Nephron (organoid): Measurements from ENCODE around the gene CDC5L.

Experiments
- H3K27ac Mint-ChIP-seq, 3 experiments: 2 replicates each; pipeline ENCODE4 v1.8.0; 2020; ENCODE audit warnings: mixed read lengths in 3 of 3, mild to moderate bottlenecking in 2 of 3, moderate library complexity in 1 of 3
- H3K27me3 Mint-ChIP-seq: 2 replicates; pipeline ENCODE4 v1.8.0; 2021; ENCODE audit warnings: low read depth, mild to moderate bottlenecking, moderate library complexity, mixed read lengths
- H3K36me3 Mint-ChIP-seq: 2 replicates; pipeline ENCODE4 v1.8.0; 2020; ENCODE audit warnings: low read depth, mixed read lengths
- H3K4me1 Mint-ChIP-seq: 2 replicates; pipeline ENCODE4 v1.8.0; 2020; ENCODE audit warnings: mixed read lengths
- H3K4me3 Mint-ChIP-seq, 3 experiments: 2 replicates each; pipeline ENCODE4 v1.8.0; 2020; ENCODE audit warnings: mild to moderate bottlenecking in 3 of 3, mixed read lengths in 3 of 3, moderate library complexity in 2 of 3
- H3K9me3 Mint-ChIP-seq: 2 replicates; pipeline ENCODE4 v1.8.0; 2020; ENCODE audit warnings: mixed read lengths
- CTCF ChIP-seq, 3 experiments: fragments of 200-600 bp; sonication (generic); IDR thresholded peaks; one replicate each; pipeline ENCODE4 v1.5.0; 2021; ENCODE audit warnings: antibody characterized with exemption in 3 of 3; ENCODE audit not compliant: unreplicated experiment in 3 of 3

The CDC5L gene

GRCh38 chr6:44411141-44411540 lies 23.6 kb downstream of the CDC5L start:
- Mint-ChIP-seq H3K27me3 (no peaks in the 10 kb centered on the region), H3K9me3 (peaks cover 5% of the 10 kb centered on the region), H3K27ac (no peak overlapping the region), H3K36me3 (peaks cover 96% of the 10 kb centered on the region), H3K4me3 (no peak overlapping the region), H3K4me1 (no peaks in the 10 kb centered on the region)
- TF ChIP-seq CTCF (IDR thresholded peaks at IDR 0.05; ENCODE audit: unreplicated experiment in 3 of 3): no peak

- no peak for TF ChIP-seq CTCF (IDR thresholded peaks at IDR 0.05; ENCODE audit: unreplicated experiment in 3 of 3)
- peaks cover 6% of the 10 kb centered on the region for H3K9me3 Mint-ChIP-seq
- no peaks in the 10 kb centered on the region for H3K4me1 Mint-ChIP-seq
- no peaks in the 10 kb centered on the region for H3K27me3 Mint-ChIP-seq
- H3K36me3 Mint-ChIP-seq: peaks cover 83% of the 10 kb centered on the region
- no peak overlapping the region for H3K27ac Mint-ChIP-seq
- H3K4me3 Mint-ChIP-seq: no peak overlapping the region
Observed at GRCh38 chr6:44415449-44415848, 27.9 kb downstream of the CDC5L start.

DNA sequence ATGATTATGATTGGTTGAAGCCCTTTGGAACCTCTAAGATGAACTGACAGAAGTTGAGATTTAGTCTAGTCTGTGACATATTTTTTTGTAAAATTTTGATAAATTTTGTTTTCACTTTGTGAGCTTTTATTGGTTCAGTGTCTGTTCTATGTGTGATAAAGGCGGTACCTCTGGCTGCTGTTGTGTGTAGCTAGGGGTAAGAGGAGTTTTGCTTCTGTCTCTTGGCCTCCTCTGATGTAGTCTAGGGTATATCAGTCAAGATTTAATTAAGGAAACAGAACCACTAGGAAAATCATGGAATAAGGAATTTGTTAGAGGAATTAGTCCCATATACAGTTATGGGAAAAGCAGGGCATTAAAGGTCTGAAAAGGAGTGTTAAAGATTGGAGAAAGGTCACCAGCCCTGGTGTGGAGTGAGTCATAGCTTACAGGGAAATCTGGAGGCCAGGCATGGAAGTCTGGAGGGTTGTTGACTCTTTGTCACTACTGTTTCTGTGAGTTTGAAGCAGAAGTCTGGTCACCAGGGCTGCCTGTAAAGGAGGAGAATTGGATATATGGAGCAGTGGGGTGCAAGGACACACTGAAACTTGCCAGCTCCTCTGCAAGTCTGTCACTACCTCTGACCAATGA lies 28.5 kb downstream of the CDC5L start:
- TF ChIP-seq CTCF (IDR thresholded peaks at IDR 0.05; ENCODE audit: unreplicated experiment in 3 of 3): no peak
- peaks cover 83% of the 10 kb centered on the region for H3K36me3 Mint-ChIP-seq
- no peak overlapping the region for H3K4me3 Mint-ChIP-seq
- H3K4me1 Mint-ChIP-seq: no peaks in the 10 kb centered on the region
- no peaks in the 10 kb centered on the region for H3K27me3 Mint-ChIP-seq
- H3K9me3 Mint-ChIP-seq: peaks cover 6% of the 10 kb centered on the region
- no peak overlapping the region for H3K27ac Mint-ChIP-seq

DNA sequence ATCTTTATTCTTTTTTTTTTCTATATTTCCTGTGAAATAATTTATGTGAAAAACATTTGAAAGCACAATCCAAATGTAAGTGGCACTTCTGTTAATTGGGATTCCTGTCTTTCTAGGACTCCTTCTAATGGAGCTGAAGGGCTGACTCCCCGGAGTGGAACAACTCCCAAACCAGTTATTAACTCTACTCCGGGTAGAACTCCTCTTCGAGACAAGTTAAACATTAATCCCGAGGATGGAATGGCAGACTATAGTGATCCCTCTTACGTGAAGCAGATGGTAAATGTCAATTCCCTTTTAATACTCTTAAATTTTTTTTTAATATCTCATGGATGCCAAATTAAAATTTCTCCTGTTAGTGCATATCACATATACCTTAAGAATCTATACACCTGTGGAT lies 35.0 kb downstream of the CDC5L start:
- peaks cover 79% of the 10 kb centered on the region for H3K36me3 Mint-ChIP-seq
- TF ChIP-seq CTCF (IDR thresholded peaks at IDR 0.05; ENCODE audit: unreplicated experiment in 3 of 3): no peak
- H3K4me3 Mint-ChIP-seq: no peak overlapping the region
- H3K27me3 Mint-ChIP-seq: no peaks in the 10 kb centered on the region
- H3K27ac Mint-ChIP-seq: peak overlapping the region in 1 of 3 experiments; percentile 73
- H3K4me1 Mint-ChIP-seq: no peaks in the 10 kb centered on the region
- no peaks in the 10 kb centered on the region for H3K9me3 Mint-ChIP-seq

GRCh38 chr6:44423306-44423705 lies 35.8 kb downstream of the CDC5L start:
- Mint-ChIP-seq H3K4me3 (no peak overlapping the region), H3K9me3 (no peaks in the 10 kb centered on the region), H3K4me1 (no peaks in the 10 kb centered on the region), H3K27me3 (no peaks in the 10 kb centered on the region), H3K36me3 (peaks cover 81% of the 10 kb centered on the region), H3K27ac (no peak overlapping the region)
- no peak for TF ChIP-seq CTCF (IDR thresholded peaks at IDR 0.05; ENCODE audit: unreplicated experiment in 3 of 3)

- H3K27me3 Mint-ChIP-seq: no peaks in the 10 kb centered on the region
- H3K36me3 Mint-ChIP-seq: peaks cover 70% of the 10 kb centered on the region
- no peaks in the 10 kb centered on the region for H3K9me3 Mint-ChIP-seq
- peaks cover 2% of the 10 kb centered on the region for H3K4me1 Mint-ChIP-seq
- no peak overlapping the region for H3K27ac Mint-ChIP-seq
- H3K4me3 Mint-ChIP-seq: no peak overlapping the region
- TF ChIP-seq CTCF (IDR thresholded peaks at IDR 0.05; ENCODE audit: unreplicated experiment in 3 of 3): no peak
Observed at GRCh38 chr6:44425951-44426350, 38.4 kb downstream of the CDC5L start.
